ENCODE data around the gene CFAP77. TPM values are rescaled to one million over a fixed set of nuclear protein-coding genes. Genes with fewer than 3 reads are reported as not detected.
A peak's percentile ranks its signal among the peaks of the same experiment; 100 is the strongest.

Gene CFAP77
- total and polyA plus RNA-seq, 9 of the 15 experiments (the other 6 are each of a cell fraction or from before 2014, with no cell fraction given) = not detected

DNA sequence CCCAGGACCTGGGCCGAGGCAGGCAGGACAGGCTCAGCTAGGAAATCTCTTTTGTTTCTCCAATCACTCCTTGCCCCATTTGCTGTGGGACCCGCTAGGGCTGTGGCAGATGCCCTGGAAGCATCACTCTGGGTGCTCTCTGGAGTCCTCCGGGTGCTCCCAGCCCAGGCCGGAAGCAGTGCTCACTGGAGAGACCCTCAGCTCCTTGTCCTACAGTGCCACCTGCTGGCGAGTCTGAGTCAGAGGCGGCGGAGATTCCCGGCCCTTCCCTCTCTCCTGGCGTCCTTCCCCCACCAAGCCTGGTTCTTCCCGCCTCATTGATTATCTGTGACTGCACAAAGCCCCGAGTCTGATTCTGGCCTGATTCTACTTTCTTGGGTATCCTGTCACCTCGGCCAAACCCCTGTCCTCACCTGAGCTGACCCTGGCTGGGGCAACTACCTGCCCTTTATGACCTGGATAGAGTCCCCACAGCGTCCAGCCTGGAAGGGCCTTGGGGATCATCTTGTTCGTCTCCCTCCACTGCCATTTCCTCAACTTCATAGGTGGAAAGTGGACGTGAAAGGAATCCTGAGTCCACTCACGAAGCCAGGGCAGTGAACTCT lies 165.1 kb downstream of the CFAP77 start (continued):
- TF ChIP-seq, protein P1, sequence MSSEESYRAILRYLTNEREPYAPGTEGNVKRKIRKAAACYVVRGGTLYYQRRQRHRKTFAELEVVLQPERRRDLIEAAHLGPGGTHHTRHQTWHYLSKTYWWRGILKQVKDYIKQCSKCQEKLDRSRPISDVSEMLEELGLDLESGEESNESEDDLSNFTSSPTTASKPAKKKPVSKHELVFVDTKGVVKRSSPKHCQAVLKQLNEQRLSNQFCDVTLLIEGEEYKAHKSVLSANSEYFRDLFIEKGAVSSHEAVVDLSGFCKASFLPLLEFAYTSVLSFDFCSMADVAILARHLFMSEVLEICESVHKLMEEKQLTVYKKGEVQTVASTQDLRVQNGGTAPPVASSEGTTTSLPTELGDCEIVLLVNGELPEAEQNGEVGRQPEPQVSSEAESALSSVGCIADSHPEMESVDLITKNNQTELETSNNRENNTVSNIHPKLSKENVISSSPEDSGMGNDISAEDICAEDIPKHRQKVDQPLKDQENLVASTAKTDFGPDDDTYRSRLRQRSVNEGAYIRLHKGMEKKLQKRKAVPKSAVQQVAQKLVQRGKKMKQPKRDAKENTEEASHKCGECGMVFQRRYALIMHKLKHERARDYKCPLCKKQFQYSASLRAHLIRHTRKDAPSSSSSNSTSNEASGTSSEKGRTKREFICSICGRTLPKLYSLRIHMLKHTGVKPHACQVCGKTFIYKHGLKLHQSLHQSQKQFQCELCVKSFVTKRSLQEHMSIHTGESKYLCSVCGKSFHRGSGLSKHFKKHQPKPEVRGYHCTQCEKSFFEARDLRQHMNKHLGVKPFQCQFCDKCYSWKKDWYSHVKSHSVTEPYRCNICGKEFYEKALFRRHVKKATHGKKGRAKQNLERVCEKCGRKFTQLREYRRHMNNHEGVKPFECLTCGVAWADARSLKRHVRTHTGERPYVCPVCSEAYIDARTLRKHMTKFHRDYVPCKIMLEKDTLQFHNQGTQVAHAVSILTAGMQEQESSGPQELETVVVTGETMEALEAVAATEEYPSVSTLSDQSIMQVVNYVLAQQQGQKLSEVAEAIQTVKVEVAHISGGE (CRISPR knock-in tag; IDR thresholded peaks at IDR 0.05) = no peak
- TF ChIP-seq ZNF766 (CRISPR knock-in tag; conservative IDR thresholded peaks at IDR 0.05) (no peak), ZNF444 (CRISPR knock-in tag; IDR thresholded peaks at IDR 0.05) (no peak), PHTF2 (CRISPR knock-in tag; IDR thresholded peaks at IDR 0.05) (no peak), SRSF9 (IDR thresholded peaks at IDR 0.05; ENCODE audit: borderline replicate concordance, low read depth, low read length) (no peak), HMGN3 (IDR thresholded peaks at IDR 0.05; ENCODE audit: borderline replicate concordance, extremely low read depth, insufficient read length, low read depth, low read length) (no peak), GTF2E2 (tag; IDR thresholded peaks at IDR 0.05) (no peak), ZNF57 (CRISPR knock-in tag; IDR thresholded peaks at IDR 0.05) (no peak), RBM17 (IDR thresholded peaks at IDR 0.05; ENCODE audit: borderline replicate concordance, low read depth, low read length) (no peak), SOX6 (IDR thresholded peaks at IDR 0.05) (no peak), NONO (IDR thresholded peaks at IDR 0.05; ENCODE audit: low read depth in 2 of 2, low read length in 1 of 2) (peak in 1 of 2 experiments; percentile 58; a peak in 1 of 4 replicates), ELF1 (tag; IDR thresholded peaks at IDR 0.05) (peak; percentile 45; the same call in 1 of the 2 replicates), ZNF140 (CRISPR knock-in tag; IDR thresholded peaks at IDR 0.05) (no peak)
- TF ChIP-seq, protein P2, sequence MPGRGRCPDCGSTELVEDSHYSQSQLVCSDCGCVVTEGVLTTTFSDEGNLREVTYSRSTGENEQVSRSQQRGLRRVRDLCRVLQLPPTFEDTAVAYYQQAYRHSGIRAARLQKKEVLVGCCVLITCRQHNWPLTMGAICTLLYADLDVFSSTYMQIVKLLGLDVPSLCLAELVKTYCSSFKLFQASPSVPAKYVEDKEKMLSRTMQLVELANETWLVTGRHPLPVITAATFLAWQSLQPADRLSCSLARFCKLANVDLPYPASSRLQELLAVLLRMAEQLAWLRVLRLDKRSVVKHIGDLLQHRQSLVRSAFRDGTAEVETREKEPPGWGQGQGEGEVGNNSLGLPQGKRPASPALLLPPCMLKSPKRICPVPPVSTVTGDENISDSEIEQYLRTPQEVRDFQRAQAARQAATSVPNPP (IDR thresholded peaks at IDR 0.05; ENCODE audit: borderline replicate concordance, insufficient read depth, insufficient read length) = no peak
- TF ChIP-seq, protein P3, sequence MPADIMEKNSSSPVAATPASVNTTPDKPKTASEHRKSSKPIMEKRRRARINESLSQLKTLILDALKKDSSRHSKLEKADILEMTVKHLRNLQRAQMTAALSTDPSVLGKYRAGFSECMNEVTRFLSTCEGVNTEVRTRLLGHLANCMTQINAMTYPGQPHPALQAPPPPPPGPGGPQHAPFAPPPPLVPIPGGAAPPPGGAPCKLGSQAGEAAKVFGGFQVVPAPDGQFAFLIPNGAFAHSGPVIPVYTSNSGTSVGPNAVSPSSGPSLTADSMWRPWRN (IDR thresholded peaks at IDR 0.05; ENCODE audit: low read depth) = no peak
- TF ChIP-seq, protein P4, sequence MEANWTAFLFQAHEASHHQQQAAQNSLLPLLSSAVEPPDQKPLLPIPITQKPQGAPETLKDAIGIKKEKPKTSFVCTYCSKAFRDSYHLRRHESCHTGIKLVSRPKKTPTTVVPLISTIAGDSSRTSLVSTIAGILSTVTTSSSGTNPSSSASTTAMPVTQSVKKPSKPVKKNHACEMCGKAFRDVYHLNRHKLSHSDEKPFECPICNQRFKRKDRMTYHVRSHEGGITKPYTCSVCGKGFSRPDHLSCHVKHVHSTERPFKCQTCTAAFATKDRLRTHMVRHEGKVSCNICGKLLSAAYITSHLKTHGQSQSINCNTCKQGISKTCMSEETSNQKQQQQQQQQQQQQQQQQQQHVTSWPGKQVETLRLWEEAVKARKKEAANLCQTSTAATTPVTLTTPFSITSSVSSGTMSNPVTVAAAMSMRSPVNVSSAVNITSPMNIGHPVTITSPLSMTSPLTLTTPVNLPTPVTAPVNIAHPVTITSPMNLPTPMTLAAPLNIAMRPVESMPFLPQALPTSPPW (CRISPR knock-in tag; IDR thresholded peaks at IDR 0.05) = no peak
- TF ChIP-seq, protein P5, sequence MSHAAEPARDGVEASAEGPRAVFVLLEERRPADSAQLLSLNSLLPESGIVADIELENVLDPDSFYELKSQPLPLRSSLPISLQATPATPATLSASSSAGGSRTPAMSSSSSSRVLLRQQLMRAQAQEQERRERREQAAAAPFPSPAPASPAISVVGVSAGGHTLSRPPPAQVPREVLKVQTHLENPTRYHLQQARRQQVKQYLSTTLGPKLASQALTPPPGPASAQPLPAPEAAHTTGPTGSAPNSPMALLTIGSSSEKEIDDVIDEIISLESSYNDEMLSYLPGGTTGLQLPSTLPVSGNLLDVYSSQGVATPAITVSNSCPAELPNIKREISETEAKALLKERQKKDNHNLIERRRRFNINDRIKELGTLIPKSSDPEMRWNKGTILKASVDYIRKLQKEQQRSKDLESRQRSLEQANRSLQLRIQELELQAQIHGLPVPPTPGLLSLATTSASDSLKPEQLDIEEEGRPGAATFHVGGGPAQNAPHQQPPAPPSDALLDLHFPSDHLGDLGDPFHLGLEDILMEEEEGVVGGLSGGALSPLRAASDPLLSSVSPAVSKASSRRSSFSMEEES (CRISPR knock-in tag; IDR thresholded peaks at IDR 0.05) = no peak
- TF ChIP-seq, protein P6, sequence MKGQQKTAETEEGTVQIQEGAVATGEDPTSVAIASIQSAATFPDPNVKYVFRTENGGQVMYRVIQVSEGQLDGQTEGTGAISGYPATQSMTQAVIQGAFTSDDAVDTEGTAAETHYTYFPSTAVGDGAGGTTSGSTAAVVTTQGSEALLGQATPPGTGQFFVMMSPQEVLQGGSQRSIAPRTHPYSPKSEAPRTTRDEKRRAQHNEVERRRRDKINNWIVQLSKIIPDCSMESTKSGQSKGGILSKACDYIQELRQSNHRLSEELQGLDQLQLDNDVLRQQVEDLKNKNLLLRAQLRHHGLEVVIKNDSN (CRISPR knock-in tag; IDR thresholded peaks at IDR 0.05) = no peak

Data from K562 (cell line).